ENCODE measurements around the gene NCAPD2. TPM values are rescaled to one million over a fixed set of nuclear protein-coding genes. Genes with fewer than 3 reads are reported as not detected.
A peak's percentile ranks its signal among the peaks of the same experiment; 100 is the strongest.
"Not testable (repeated sequence)": the region's sequence is repeated elsewhere in the genome, so short reads cannot be mapped to it uniquely, and the experiment has no call there.

The NCAPD2 gene
- total RNA-seq, 2 donors from 2014 or later, result 19.9 to 26.7 TPM

DNA sequence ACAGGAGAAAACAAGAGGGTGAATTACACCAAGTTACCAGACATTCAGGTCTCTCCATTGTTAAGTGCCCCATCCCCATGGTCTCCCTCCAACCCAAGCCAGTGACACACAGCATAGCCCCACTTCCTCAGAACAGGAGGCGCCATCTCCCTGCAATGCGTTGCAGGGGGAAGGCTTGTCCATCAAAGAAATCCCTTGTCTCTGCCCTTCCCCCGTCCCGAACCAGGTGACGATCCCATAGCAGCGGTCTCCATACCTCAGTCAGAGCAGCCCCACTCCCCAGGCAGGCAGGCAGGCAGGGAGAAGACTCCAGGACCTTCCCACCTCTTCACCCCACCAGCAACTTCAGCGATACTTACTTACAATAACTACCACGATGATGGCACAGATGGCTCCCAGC is 29.4 kb upstream of the NCAPD2 start:
- Histone ChIP-seq H3K36me3 (peaks cover 45% of the 10 kb centered on the region), H3K27ac (no peak overlapping the region), H3K9me3 (no peaks in the 10 kb centered on the region), H3K4me3 (no peak overlapping the region), H3K4me1 (ENCODE audit: control insufficient read depth in 1 of 2, low read depth in 2 of 2) (peaks cover 10 to 33% of the 10 kb centered on the region in 2 donors), H3K27me3 (replicated peaks; ENCODE audit: insufficient read depth) (no peaks in the 10 kb centered on the region)
- TF ChIP-seq, protein P1, sequence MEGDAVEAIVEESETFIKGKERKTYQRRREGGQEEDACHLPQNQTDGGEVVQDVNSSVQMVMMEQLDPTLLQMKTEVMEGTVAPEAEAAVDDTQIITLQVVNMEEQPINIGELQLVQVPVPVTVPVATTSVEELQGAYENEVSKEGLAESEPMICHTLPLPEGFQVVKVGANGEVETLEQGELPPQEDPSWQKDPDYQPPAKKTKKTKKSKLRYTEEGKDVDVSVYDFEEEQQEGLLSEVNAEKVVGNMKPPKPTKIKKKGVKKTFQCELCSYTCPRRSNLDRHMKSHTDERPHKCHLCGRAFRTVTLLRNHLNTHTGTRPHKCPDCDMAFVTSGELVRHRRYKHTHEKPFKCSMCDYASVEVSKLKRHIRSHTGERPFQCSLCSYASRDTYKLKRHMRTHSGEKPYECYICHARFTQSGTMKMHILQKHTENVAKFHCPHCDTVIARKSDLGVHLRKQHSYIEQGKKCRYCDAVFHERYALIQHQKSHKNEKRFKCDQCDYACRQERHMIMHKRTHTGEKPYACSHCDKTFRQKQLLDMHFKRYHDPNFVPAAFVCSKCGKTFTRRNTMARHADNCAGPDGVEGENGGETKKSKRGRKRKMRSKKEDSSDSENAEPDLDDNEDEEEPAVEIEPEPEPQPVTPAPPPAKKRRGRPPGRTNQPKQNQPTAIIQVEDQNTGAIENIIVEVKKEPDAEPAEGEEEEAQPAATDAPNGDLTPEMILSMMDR (IDR thresholded peaks at IDR 0.05), result no peak
- no peak for ATAC-seq (ENCODE audit: insufficient number of reproducible peaks, low FRiP score, low read depth)
- DNase-seq (ENCODE audit: low spot score), result no peak

DNA sequence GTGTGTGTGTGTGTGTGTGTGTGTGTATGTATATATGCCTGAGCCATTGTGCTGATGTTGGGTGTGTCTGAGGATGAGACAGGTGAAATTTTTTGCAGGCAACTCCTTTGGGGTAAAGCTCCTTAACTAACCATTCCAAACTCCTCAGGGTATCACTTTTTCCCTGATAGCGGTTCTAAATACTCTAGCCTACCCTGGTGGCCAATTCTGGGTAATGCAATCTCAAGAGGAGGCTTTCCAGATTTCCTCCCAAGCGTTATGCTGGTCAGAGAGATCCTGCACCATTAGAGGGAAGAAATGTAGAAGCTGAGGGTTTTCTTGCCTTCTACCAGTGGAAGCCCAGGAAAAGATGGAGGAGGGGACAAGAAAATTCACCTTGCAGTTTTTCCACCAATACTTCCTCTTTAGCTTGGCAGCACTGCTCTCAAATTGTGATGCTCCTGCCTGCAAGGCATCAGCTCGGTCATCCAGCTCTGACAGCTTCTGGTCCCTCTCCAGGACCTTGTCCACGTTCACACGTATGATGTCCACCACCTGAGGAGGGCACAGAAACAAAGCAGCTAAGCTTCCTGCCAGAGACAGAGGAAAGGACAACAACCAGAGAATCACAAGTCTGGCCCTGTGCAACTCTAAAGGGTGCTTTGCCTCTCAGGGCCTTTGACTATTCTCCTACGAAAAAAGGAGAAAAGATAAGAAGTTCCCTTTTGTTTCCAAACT is 28.3 kb upstream of the NCAPD2 start:
- Histone ChIP-seq H3K27ac (no peak overlapping the region), H3K36me3 (peaks cover 40% of the 10 kb centered on the region), H3K4me3 (no peak overlapping the region), H3K27me3 (replicated peaks; ENCODE audit: insufficient read depth) (no peaks in the 10 kb centered on the region), H3K9me3 (no peaks in the 10 kb centered on the region), H3K4me1 (ENCODE audit: control insufficient read depth in 1 of 2, low read depth in 2 of 2) (peaks cover 12 to 37% of the 10 kb centered on the region in 2 donors)
- DNase-seq (ENCODE audit: low spot score) (no peak), ATAC-seq (ENCODE audit: insufficient number of reproducible peaks, low FRiP score, low read depth) (no peak)
- TF ChIP-seq, protein P1 (IDR thresholded peaks at IDR 0.05), result peak; percentile 86

DNA sequence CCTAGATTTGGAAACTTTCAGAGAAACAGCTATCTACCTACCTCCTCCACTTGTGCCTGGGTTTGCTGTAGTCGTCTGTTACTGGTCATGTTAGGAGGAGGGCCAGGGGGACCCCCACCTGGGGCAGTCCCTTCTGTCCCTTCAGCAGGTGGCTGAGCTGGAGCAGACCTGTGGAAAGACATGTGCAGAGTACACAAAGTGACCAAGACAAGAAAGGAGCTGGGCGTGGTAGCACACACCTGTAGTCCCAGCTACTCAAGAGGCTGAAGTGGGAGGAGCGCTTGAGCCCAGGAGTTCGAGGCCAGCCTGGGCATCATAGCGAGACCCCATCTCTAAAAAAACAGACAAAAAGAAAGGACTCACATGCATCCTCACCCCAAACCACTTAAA is 27.7 kb upstream of the NCAPD2 start:
- Histone ChIP-seq H3K36me3 (peaks cover 34% of the 10 kb centered on the region), H3K27ac (no peak overlapping the region), H3K27me3 (replicated peaks; ENCODE audit: insufficient read depth) (no peaks in the 10 kb centered on the region), H3K4me3 (no peak overlapping the region), H3K4me1 (ENCODE audit: control insufficient read depth in 1 of 2, low read depth in 2 of 2) (peaks cover 13 to 33% of the 10 kb centered on the region in 2 donors), H3K9me3 (no peaks in the 10 kb centered on the region)
- DNase-seq (ENCODE audit: low spot score) (no peak), ATAC-seq (ENCODE audit: insufficient number of reproducible peaks, low FRiP score, low read depth) (no peak)
- TF ChIP-seq, protein P1 (IDR thresholded peaks at IDR 0.05), result no peak

DNA sequence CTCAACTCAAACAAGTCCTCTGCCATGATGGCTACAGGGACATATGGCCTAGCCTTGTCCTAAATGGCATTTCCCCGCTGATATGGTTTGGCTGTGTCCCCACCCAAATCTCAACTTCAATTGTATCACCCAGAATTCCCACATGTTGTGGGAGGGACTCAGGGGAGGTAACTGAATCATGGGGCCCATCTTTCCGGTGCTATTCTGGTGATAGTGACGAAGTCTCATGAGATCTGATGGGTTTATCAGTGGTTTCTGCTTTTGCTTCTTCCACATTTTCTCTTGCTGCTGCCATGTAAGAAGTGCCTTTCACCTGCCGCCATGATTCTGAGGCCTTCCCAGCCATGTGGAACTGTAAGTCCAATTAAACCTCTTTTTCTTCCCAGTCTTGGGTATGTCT is 27.2 kb upstream of the NCAPD2 start:
- Histone ChIP-seq H3K4me1 (ENCODE audit: control insufficient read depth in 1 of 2, low read depth in 2 of 2) (peaks cover 15 to 32% of the 10 kb centered on the region in 2 donors), H3K36me3 (peaks cover 28% of the 10 kb centered on the region)
- not testable (repeated sequence) for H3K27me3 ChIP-seq (replicated peaks; ENCODE audit: insufficient read depth); H3K4me3 ChIP-seq; H3K27ac ChIP-seq; ATAC-seq (ENCODE audit: insufficient number of reproducible peaks, low FRiP score, low read depth); DNase-seq (ENCODE audit: low spot score); H3K9me3 ChIP-seq

DNA sequence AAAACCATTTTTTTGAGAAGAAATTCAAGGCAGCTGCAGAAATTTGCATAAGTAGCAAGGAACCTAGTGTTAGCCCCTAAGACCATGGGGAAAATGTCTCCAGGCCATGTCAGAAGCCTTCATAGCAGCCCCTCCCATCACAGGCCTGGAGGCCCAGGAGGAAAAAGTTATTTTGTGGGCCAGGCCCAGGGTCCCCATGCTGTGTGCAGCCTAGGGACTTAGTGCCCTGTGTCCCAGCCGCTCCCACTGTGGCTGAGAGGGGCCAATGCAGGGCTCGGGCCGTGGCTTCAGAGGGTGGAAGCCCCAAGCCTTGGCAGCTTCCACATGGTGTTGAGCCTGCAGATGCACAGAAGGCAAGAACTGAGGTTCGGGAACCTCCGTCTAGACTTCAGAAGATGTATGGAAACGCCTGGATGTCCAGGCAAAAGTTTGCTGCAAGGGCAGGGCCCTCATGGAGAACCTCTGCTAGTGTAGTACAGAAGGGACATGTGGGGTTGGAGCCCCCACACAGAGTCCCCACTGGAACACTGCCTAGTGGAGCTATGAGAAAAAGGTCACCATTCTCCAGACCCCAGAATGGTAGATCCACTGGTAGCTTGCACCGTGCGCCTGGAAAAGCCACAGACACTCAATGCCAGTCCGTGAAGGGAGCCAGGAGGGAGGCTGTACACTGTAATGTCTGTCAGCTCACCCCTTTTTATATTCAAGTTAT is 26.2 kb upstream of the NCAPD2 start:
- not testable (repeated sequence) for H3K4me3 ChIP-seq

DNA sequence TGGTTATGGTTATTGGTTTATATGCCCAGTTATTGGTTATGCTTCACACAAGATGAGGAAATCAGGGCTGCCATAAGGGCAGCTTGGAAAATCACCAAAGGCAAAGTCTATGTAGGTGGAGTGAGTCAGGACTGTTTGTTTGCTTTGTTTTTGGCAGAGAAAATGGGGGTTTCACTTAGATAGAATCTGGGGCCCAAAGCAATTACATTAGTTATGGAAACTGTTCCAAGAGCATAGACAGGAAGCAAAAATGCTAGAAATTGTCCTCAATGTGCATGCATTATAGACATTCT is 25.7 kb upstream of the NCAPD2 start:
- TF ChIP-seq, protein P1 (IDR thresholded peaks at IDR 0.05), result no peak
- Histone ChIP-seq H3K36me3 (peaks cover 17% of the 10 kb centered on the region), H3K9me3 (no peaks in the 10 kb centered on the region), H3K27me3 (replicated peaks; ENCODE audit: insufficient read depth) (no peaks in the 10 kb centered on the region), H3K4me3 (no peak overlapping the region), H3K27ac (no peak overlapping the region), H3K4me1 (ENCODE audit: control insufficient read depth in 1 of 2, low read depth in 2 of 2) (peaks cover 15 to 23% of the 10 kb centered on the region in 2 donors)
- ATAC-seq (ENCODE audit: insufficient number of reproducible peaks, low FRiP score, low read depth), result no peak
- no peak for DNase-seq (ENCODE audit: low spot score)

More for the DNA sequence above, 26.2 kb upstream of the NCAPD2 start:
- H3K9me3 ChIP-seq; DNase-seq (ENCODE audit: low spot score); ATAC-seq (ENCODE audit: insufficient number of reproducible peaks, low FRiP score, low read depth); H3K27me3 ChIP-seq (replicated peaks; ENCODE audit: insufficient read depth); H3K27ac ChIP-seq: not testable (repeated sequence)
- peaks cover 15 to 27% of the 10 kb centered on the region in 2 donors for H3K4me1 ChIP-seq (ENCODE audit: control insufficient read depth in 1 of 2, low read depth in 2 of 2)
- H3K36me3 ChIP-seq, result peaks cover 19% of the 10 kb centered on the region
